SK-N-SH (cell line): Measurements from ENCODE around the gene BCAS3. TPM values are rescaled to one million over a fixed set of nuclear protein-coding genes. Genes with fewer than 3 reads are reported as not detected.

ENCODE experiments used
- CTCF ChIA-PET: fragments of 300-600, 350-600 bp; formaldehyde crosslinking; extraction: SDS; loops from one replicate; lab custom pipeline; 2021; lab: Yijun Ruan, JAX
- POLR2A ChIA-PET: fragments of 350-600 bp; sonication (Branson Sonifier 250); formaldehyde crosslinking; extraction: SDS; loops from one replicate; lab custom pipeline; 2020; ENCODE audit warnings: antibody characterized with exemption, inconsistent platforms; lab: Yijun Ruan, JAX
- DNase-seq: peaks from one replicate; pipeline ENCODE4 v3.0.0; 2012
- H2AFZ ChIP-seq: fragments of 200-600 bp; sonication (generic); 2 replicates; pipeline ENCODE4 v1.8.1; 2016; ENCODE audit warnings: antibody characterized with exemption, mild to moderate bottlenecking, low read depth
- H3F3A ChIP-seq: fragments of 200-600 bp; sonication (generic); replicated peaks from 2 replicates; pipeline ENCODE3; 2016; ENCODE audit warnings: antibody characterized with exemption, mild to moderate bottlenecking; ENCODE audit not compliant: insufficient read depth
- H3K27ac ChIP-seq, 2 experiments: fragments of 200-500 bp in 1 of 2; fragments of 200-600 bp in 1 of 2; sonication (Bioruptor generic) in 1 of 2; sonication (generic), shearing (Covaris generic) in 1 of 2; 2 replicates each; pipeline versions ENCODE4 v1.5.1 to v1.6.1; 2014 to 2016; ENCODE audit warnings: low read depth in 2 of 2, inconsistent platforms in 1 of 2, low read length in 1 of 2, mild to moderate bottlenecking in 1 of 2, mixed read lengths in 1 of 2
- H3K27me3 ChIP-seq: fragments of 200-600 bp; sonication (generic), shearing (Covaris generic); 2 replicates; pipeline ENCODE4 v1.6.1; 2016; ENCODE audit warnings: mixed run types; ENCODE audit not compliant: insufficient read depth
- H3K36me3 ChIP-seq, 2 experiments: fragments of 200-500 bp in 1 of 2; fragments of 200-600 bp in 1 of 2; sonication (Bioruptor generic) in 1 of 2; sonication (generic) in 1 of 2; replicated peaks in 1 of 2; 2 replicates each; pipeline versions ENCODE3 to v1.5.1; 2014 to 2016; ENCODE audit warnings: low read length in 1 of 2, mild to moderate bottlenecking in 1 of 2; ENCODE audit not compliant: insufficient read depth in 2 of 2, control insufficient read depth in 1 of 2
- H3K4me1 ChIP-seq, 2 experiments: fragments of 200-500 bp in 1 of 2; fragments of 200-600 bp in 1 of 2; sonication (Bioruptor generic) in 1 of 2; sonication (generic), shearing (Covaris generic) in 1 of 2; 2 replicates each; pipeline versions ENCODE4 v1.5.1 to v1.6.1; 2014 to 2016; ENCODE audit warnings: low read depth in 1 of 2, low read length in 1 of 2, mixed run types in 1 of 2; ENCODE audit not compliant: insufficient read depth in 2 of 2, control insufficient read depth in 1 of 2
- H3K4me2 ChIP-seq: fragments of 200-600 bp; sonication (generic), shearing (Covaris generic); 2 replicates; pipeline ENCODE4 v1.6.1; 2017; ENCODE audit warnings: mixed run types
- H3K4me3 ChIP-seq, 2 experiments: fragments of 200-500 bp in 1 of 2; fragments of 200-600 bp in 1 of 2; sonication (Bioruptor generic) in 1 of 2; sonication (generic), shearing (Covaris generic) in 1 of 2; 2 replicates each; pipeline versions ENCODE4 v1.5.1 to v1.8.1; 2014 to 2016; ENCODE audit warnings: low read depth in 2 of 2, inconsistent platforms in 1 of 2, low read length in 1 of 2, mild to moderate bottlenecking in 1 of 2, mixed read lengths in 1 of 2, moderate library complexity in 1 of 2
- H3K79me2 ChIP-seq: fragments of 200-600 bp; sonication (generic); 2 replicates; pipeline ENCODE4 v1.8.1; 2017; ENCODE audit warnings: mild to moderate bottlenecking; ENCODE audit not compliant: insufficient read depth
- H3K9ac ChIP-seq: fragments of 200-600 bp; sonication (generic); 2 replicates; pipeline ENCODE4 v1.6.1; 2017; ENCODE audit warnings: mixed run types
- H3K9me2 ChIP-seq: fragments of 200-600 bp; sonication (generic); 2 replicates; pipeline ENCODE4 v1.6.1; 2017; ENCODE audit warnings: mixed run types
- H3K9me3 ChIP-seq: fragments of 200-600 bp; sonication (generic); 2 replicates; pipeline ENCODE4 v1.6.1; 2017; ENCODE audit warnings: mixed run types, mild to moderate bottlenecking, moderate library complexity
- H4K20me1 ChIP-seq: fragments of 200-600 bp; sonication (generic); 2 replicates; pipeline ENCODE4 v1.6.1; 2017; ENCODE audit warnings: mild to moderate bottlenecking, mixed run types; ENCODE audit not compliant: insufficient read depth
- EP300 ChIP-seq, 2 experiments: IDR thresholded peaks; 2 replicates each; pipeline versions ENCODE4 v1.4.0 to v1.6.1; 2012; ENCODE audit warnings: borderline replicate concordance in 1 of 2, low read depth in 1 of 2, low read length in 1 of 2
- EZH2phosphoT487 ChIP-seq: fragments of 200-600 bp; sonication (generic); IDR thresholded peaks from 2 replicates; pipeline ENCODE4 v1.6.1; 2017; ENCODE audit warnings: low read depth, mixed run types, mild to moderate bottlenecking, antibody characterized with exemption, moderate library complexity, borderline replicate concordance
- FOXJ3 ChIP-seq: sonication (generic); formaldehyde crosslinking; IDR thresholded peaks from 2 replicates; pipeline ENCODE4 v1.5.1; 2020; ENCODE audit warnings: mild to moderate bottlenecking, missing genetic modification reagents
- GATA2 ChIP-seq: sonication (generic); formaldehyde crosslinking; IDR thresholded peaks from 2 replicates; pipeline ENCODE4 v1.5.0; 2020; ENCODE audit warnings: mild to moderate bottlenecking, missing genetic modification reagents
- JUND ChIP-seq: IDR thresholded peaks from 2 replicates; pipeline ENCODE4 v1.4.0; 2012
- MEF2A ChIP-seq: IDR thresholded peaks from 2 replicates; pipeline ENCODE4 v1.4.0; 2012; ENCODE audit warnings: low read depth, borderline replicate concordance
- MXI1 ChIP-seq: IDR thresholded peaks from 2 replicates; pipeline ENCODE4 v1.6.1; 2012; ENCODE audit warnings: mild to moderate bottlenecking, low read depth, low read length, improper control_type of control experiment
- PBX3 ChIP-seq: IDR thresholded peaks from 2 replicates; pipeline ENCODE4; 2012
- RAD21 ChIP-seq: IDR thresholded peaks from 2 replicates; pipeline ENCODE4 v1.6.1; 2012; ENCODE audit warnings: mild to moderate bottlenecking, low read length
- REST ChIP-seq: IDR thresholded peaks from 2 replicates; pipeline ENCODE4 v1.6.1; 2012; ENCODE audit warnings: mild to moderate bottlenecking, low read depth, low read length, moderate library complexity
- RXRA ChIP-seq: IDR thresholded peaks from 2 replicates; pipeline ENCODE4 v1.4.0; 2012; ENCODE audit warnings: low read depth, mild to moderate bottlenecking, borderline replicate concordance
- TCF12 ChIP-seq: IDR thresholded peaks from 2 replicates; pipeline ENCODE4 v1.4.0; 2012
- TEAD4 ChIP-seq: IDR thresholded peaks from 2 replicates; pipeline ENCODE4 v1.4.0; 2012; ENCODE audit warnings: mild to moderate bottlenecking, borderline replicate concordance; ENCODE audit not compliant: insufficient read depth
- ZBTB33 ChIP-seq: IDR thresholded peaks from 2 replicates; pipeline ENCODE4 v1.4.0; 2012; ENCODE audit warnings: low read depth, borderline replicate concordance
- WGBS: methylation state at CpG from one replicate; pipeline ENCODE4 v1.1.6; 2017; ENCODE audit warnings: low lambda C conversion rate; 5-methylcytosine and 5-hydroxymethylcytosine counted together
- polyA plus RNA-seq, 3 experiments: library from polyadenylated mRNA; depleted of rRNA; stranded (reverse); fragments of >200 nt; gene quantifications; 2 replicates each; pipeline ENCODE4 v1.2.3, GENCODE V29; 2012

BCAS3 gene
- polyA plus RNA-seq, 1 of the 3 experiments (the other 2 are of a cell fraction): 5.9 TPM

- Histone ChIP-seq H3K27ac (peak overlapping the region; percentile 61 to 69), H3K4me3 (no peak overlapping the region), H3K36me3 (no peaks in the 10 kb centered on the region), H3K4me2 (peak overlapping the region; percentile 26), H3F3A (peaks cover 4% of the 10 kb centered on the region), H3K79me2 (no peaks in the 10 kb centered on the region), H3K4me1 (peaks cover 13 to 18% of the 10 kb centered on the region in 2 experiments; a peak in 3 of 4 replicates), H2AFZ (peak overlapping the region; percentile 84), H3K9me2 (no peaks in the 10 kb centered on the region), H3K9me3 (no peaks in the 10 kb centered on the region), H3K27me3 (no peaks in the 10 kb centered on the region), H4K20me1 (no peaks in the 10 kb centered on the region), H3K9ac (peak overlapping the region; percentile 19; the same call in 1 of the 2 replicates)
- 32% methylated on average over 3 of the region's 3 CpGs for WGBS
- ChIA-PET POLR2A (no interaction called here), CTCF (interaction anchor here (1.0 to 2.2 kb wide), 5 partner anchors 16 to 557 kb away, joined by 3 to 6 read pairs (median 4); partner anchors contain the start of gene TBX2)
- no peak for TF ChIP-seq MEF2A
- no peak for TF ChIP-seq REST
- 0 out of 2 replicates have a peak, but pooled peaks have one; percentile 12 for TF ChIP-seq TEAD4
- 0 out of 2 replicates have a peak, but pooled peaks have one; percentile 13 for TF ChIP-seq RXRA
- peak; percentile 1; the same call in 1 of the 2 replicates for TF ChIP-seq JUND
- TF ChIP-seq GATA2: peak; percentile 62; the same call in 1 of the 2 replicates
- 0 out of 2 replicates have a peak, but pooled peaks have one; percentile 8 for TF ChIP-seq TCF12
- TF ChIP-seq ZBTB33: no peak
- DNase-seq: no peak
Measured at GRCh38 chr17:61017317-61018006, 339.8 kb downstream of the BCAS3 start.

GRCh38 chr17:61018938-61019337 is 341.3 kb downstream of the BCAS3 start:
- Histone ChIP-seq H3K9ac (no peak overlapping the region), H2AFZ (no peak overlapping the region), H3K4me2 (no peak overlapping the region), H3K79me2 (no peaks in the 10 kb centered on the region), H3K36me3 (no peaks in the 10 kb centered on the region), H3K9me3 (no peaks in the 10 kb centered on the region), H3K4me1 (peaks cover 13 to 18% of the 10 kb centered on the region in 2 experiments; a peak in 3 of 4 replicates), H3K27me3 (no peaks in the 10 kb centered on the region), H3K27ac (no peak overlapping the region; a peak in 1 of 4 replicates), H3K4me3 (no peak overlapping the region), H3F3A (peaks cover 4% of the 10 kb centered on the region), H4K20me1 (no peaks in the 10 kb centered on the region), H3K9me2 (no peaks in the 10 kb centered on the region)
- no peak for TF ChIP-seq EZH2phosphoT487
- no peak for TF ChIP-seq PBX3
- TF ChIP-seq MXI1: no peak
- TF ChIP-seq RAD21: no peak
- TF ChIP-seq EP300 (IDR thresholded peaks at IDR 0.05; ENCODE audit: borderline replicate concordance in 1 of 2, low read depth in 1 of 2, low read length in 1 of 2): no peak
- no peak for TF ChIP-seq FOXJ3
- no peak for TF ChIP-seq RXRA
- ChIA-PET POLR2A (no interaction called here), CTCF (interaction anchor here (0.6 to 1.2 kb wide), 3 partner anchors 15 to 17 kb away, joined by 3 read pairs; no protein-coding TSS in a partner anchor)
- DNase-seq: no peak
- WGBS: 93% methylated on average over 5 of the region's 5 CpGs
